HG03575 (cell line): ENCODE results near the gene CTTNBP2NL.
"Not testable (repeated sequence)": the region's sequence is repeated elsewhere in the genome, so short reads cannot be mapped to it uniquely, and the experiment has no call there.

Experiments
- ATAC-seq: cut with Tn5 transposase; IDR thresholded peaks from one replicate; pipeline ENCODE4 v1.9.1; 2021; ENCODE audit not compliant: unreplicated experiment, insufficient number of reproducible peaks, low FRiP score; ENCODE audit errors: extremely low read depth

The CTTNBP2NL gene

DNA sequence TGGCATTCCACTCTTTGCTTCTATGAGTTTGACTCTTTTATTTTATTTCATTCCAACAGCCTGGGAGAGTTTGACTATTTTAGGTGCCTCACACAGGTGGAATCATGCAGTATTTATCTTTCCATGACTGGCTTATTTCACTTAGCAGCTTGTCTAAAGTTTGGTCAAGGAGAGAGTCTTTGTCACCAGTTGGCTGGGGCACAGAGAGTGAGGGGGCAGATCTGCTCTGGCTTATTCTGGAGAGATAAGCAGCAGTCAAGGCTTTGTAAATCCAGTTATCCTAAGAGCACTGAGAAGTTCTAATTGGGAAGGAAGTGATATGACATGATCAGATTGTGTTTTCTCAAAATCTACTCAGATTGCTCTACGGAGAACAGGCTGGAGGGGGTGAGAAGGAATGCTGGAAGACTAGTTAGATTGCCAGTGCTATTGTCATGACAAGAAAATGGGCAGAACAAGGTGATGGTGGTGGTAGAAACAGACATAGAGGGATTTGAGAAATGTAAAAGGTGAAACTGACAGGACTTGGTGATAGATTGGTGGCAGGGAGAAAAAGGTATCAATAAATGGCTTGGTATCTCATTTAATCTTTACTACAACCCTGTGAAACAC lies 12.1 kb upstream of the CTTNBP2NL start:
- no peak for ATAC-seq

- no peak for ATAC-seq
These were observed 9.8 kb upstream of the CTTNBP2NL start for GRCh38 chr1:112386024-112386723.

DNA sequence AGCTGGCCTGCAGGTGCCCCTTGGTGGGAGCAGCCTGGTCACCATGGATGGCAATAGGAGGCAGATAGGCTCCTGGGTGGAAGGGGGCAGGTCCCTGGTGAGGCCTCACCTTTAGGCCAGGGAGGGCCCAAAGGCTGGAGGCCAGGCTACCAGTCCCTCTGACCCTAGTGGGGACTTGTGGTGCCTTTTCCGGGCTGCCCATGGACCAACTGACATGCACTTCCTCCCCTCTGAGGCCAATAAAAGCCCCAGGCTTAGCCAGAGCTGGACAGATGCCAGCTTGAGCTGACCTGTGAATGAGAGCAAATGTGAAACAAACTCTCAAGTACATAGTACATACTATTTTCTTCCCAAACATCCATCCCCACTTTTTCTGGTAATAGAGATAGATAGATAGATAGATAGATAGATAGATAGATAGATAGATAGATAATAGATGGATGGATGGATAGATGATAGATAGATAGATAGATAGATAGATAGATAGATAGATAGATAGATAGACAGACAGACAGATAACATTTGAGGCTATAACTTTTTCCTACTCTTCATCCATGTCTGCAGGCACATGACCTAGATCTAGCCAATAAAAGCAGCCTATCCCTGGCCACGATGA lies 9.2 kb upstream of the CTTNBP2NL start:
- no peak for ATAC-seq

DNA sequence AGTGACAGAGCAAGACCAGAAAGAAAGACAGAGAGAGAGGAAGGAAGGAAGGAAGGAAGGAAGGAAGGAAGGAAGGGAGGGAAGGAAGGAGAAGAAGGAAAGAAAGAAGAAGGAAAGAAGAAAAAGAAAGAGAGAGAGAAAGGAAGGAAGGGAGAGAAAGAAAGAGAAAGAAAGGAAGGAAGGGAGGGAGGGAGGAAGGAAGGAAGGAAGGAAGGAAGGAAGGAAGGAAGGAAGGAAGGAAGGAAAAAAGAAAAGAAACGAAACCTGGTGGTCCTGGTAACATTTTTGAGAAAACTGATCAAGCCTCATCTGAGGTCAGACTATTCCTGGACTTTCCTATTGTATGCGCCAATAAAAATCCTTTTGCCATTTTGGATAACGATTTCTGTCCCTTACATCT lies 8.2 kb upstream of the CTTNBP2NL start:
- ATAC-seq = no peak

DNA sequence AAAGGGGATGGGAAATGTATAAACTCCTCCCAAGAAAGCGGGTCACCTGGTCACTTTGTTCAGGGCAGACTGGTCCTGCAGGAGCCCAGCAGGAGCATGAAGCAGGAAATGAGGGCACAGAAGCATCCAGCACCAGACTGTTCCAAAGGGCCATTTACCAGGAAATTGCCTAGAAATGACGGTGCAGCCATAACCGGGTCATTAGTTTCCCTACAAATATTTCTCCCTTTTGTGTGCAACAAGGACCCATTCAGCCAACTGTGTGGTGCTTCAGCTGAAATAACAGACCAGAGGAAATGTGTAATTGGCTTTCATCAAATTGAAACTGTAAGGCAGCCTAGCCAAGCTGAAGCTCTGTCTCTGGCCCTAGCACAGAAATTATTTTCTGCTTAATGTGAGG lies 7.6 kb upstream of the CTTNBP2NL start:
- no peak for ATAC-seq

DNA sequence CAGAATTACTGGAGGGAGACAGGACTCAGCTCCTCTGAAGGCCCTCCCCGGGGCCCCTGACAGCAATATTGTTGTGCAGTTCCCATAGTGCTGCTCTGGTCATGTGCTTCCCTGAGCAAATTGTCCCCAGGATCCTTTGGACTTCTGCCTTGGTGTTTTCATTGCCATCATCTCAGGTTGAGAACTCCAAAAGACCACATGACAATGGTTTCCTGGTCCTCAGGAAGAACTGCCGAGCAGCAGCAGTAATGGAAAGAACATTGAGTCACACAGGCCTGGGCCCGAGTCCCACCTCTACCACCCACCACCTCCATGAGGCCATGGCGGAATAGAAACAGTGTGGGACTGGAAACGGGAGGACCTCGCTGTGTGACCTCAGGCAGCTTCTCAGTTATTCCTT lies 6.3 kb upstream of the CTTNBP2NL start:
- ATAC-seq = no peak

- not testable (repeated sequence) for ATAC-seq
These were observed 5.7 kb upstream of the CTTNBP2NL start for GRCh38 chr1:112390335-112390734.

- no peak for ATAC-seq
These were observed 5.0 kb upstream of the CTTNBP2NL start for GRCh38 chr1:112390775-112391602.

GRCh38 chr1:112391603-112391940 lies 4.4 kb upstream of the CTTNBP2NL start:
- no peak for ATAC-seq

GRCh38 chr1:112393631-112393974 lies 2.4 kb upstream of the CTTNBP2NL start:
- no peak for ATAC-seq

- no peak for ATAC-seq
These were observed 1.3 kb upstream of the CTTNBP2NL start for GRCh38 chr1:112394743-112395062.

DNA sequence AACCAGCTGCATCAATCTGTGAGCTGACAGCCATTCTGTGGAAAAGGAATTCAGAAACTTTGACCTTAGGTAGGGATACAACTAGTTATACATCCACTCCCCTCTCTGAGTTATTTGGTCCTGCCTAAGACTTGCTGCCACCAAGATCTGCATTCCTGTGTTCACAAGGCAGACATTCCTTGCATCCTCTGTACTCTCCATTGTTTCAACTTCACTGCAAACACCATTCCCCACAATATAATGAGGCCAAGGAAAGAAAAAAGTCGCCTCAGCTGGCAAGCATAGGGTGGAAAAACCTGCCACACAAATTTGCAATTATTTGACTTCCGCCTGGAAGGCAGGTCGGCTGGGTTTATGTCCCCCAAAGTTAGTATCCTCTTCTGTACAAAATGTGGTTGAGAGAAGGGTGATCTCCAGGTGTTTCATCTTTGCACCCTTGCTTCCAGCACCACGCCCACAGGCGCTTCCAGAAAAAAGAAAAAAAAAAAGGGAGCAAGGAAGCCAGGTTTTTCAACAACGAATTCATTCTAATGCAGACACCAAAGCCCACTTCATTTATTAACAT lies 676 bp upstream of the CTTNBP2NL start:
- ATAC-seq = no peak

DNA sequence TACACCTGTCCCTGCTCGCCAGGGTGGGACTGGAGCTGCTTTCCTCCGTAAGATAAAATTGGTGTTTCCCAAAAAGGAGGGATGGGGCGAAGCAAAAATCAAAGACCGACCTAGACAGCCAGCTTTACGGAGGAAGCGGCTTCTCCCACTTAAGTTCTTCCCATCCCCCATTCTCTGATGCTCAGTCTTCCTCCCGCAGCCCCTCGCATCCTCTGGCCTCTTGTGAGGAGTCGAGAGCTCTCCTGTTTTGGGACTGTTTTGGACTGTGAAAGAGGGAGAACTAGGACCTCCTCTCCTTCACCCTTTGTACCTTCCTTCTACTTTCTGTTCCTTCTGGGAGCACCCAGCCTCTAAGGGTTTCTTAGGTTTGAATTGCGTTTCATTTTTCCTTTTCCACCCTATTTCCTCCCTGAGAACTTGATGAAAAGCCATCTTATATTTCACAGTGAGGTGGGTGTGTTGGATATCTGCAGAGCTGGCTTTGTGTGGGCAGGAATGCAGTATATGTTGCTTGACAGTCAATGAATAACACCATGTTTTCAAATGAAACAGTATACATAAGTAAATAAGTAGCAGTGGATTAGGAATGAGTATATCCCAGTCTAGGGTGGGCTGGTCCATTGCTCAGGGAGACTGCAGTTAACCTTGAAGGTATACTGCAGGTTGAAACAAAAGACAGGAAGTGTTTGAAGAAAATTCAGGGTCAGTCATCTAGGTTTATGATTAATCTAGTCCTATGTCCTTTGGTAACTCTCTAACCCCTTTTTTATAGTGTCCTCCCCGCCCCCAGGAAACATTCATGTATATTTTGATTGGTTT lies 848 bp downstream of the CTTNBP2NL start:
- ATAC-seq = no peak

GRCh38 chr1:112397841-112398240 lies 1.8 kb downstream of the CTTNBP2NL start:
- no peak for ATAC-seq

DNA sequence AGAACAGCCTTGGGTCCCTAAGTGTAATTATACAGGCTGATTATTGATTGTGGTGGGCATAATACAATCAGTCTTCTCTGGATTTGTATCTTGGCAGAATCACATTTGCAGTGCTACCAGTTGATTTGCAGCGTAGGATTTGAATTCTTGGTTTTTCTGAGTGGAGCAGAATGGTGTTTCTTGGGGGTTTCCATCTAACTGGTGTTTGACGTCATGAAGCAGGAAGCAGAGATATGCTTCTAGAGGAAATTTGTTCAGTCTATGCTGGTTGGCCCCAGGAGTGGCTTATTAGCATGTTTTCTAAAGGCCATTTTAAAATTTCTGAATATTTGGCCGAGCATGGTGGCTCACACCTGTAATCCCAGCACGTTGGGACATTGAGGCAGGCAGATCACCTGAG lies 3.4 kb downstream of the CTTNBP2NL start:
- ATAC-seq = no peak

DNA sequence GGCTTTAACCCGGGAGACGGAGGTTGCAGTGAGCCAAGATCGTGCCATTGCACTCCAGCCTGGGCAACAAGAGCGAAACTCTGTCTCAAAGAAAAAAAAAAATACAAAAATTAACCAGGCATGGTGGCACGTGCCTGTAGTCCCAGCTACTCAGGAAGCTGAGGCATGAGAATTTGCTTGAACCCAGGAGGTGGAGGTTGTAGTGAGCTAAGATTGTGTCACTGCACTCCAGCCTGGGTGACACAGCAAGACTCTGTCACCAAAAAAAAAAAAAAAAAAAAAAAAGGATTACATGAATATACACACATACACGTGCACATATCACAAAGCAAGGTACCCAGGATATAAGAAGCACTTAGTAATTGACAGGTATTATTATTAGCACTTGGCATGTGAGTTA lies 4.7 kb downstream of the CTTNBP2NL start:
- ATAC-seq = not testable (repeated sequence)

DNA sequence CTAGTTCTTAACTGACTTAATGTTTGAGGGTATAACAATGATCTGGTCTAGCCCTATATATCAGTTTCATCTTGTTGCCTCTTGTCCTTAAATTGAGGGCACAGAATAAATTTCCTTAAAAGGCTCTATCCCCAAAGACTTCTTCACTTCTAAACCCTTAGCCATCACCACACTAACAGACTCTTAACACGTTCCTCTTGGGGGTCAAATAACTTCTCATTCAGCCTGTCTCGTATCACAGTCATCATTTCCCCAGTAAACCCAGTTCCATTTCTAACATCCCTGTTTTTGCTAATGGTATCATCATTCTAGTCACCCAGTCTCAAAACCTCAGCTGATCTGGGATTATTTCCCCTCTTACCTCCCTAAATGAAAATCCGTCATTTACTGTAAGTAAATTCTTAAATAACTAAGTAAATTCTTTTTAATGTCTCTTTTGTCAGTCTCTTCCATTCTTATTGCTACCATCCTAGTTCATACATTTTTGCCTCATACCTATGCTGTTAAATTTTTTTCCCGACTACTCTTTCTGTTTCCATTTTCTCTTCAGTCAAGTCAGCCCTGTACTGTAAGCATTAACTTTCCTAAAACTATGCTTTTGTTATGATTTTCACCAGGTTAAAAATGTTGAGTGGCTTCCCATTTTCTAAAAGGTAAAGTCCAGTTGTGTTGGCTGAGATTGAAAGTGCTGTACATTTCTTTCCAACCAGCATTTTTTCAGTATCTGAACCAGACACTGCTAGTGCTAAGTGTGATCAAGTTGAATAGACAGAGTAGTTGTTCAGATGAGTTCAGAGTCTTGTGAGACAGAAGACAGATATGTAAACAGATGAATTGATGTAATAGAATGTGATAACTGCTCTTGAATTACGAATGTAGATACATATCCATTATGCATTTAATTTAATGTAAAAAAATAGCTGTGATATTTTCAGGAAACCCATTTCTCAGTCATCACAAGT lies 6.9 kb downstream of the CTTNBP2NL start:
- no peak for ATAC-seq

GRCh38 chr1:112406771-112407170 lies 10.8 kb downstream of the CTTNBP2NL start:
- ATAC-seq = no peak
